ENCODE data around the gene NMT1.

- TF ChIP-seq FOXP4 (CRISPR knock-in tag; IDR thresholded peaks at IDR 0.05) = no peak
- TF ChIP-seq E2F1 (CRISPR knock-in tag; IDR thresholded peaks at IDR 0.05) = no peak
- TF ChIP-seq, protein P1, sequence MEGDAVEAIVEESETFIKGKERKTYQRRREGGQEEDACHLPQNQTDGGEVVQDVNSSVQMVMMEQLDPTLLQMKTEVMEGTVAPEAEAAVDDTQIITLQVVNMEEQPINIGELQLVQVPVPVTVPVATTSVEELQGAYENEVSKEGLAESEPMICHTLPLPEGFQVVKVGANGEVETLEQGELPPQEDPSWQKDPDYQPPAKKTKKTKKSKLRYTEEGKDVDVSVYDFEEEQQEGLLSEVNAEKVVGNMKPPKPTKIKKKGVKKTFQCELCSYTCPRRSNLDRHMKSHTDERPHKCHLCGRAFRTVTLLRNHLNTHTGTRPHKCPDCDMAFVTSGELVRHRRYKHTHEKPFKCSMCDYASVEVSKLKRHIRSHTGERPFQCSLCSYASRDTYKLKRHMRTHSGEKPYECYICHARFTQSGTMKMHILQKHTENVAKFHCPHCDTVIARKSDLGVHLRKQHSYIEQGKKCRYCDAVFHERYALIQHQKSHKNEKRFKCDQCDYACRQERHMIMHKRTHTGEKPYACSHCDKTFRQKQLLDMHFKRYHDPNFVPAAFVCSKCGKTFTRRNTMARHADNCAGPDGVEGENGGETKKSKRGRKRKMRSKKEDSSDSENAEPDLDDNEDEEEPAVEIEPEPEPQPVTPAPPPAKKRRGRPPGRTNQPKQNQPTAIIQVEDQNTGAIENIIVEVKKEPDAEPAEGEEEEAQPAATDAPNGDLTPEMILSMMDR (IDR thresholded peaks at IDR 0.05) = no peak
Observed at GRCh38 chr17:45090711-45091110, 29.6 kb downstream of the NMT1 start.
